A549 (cell line): ENCODE measurements around the gene TNIP3. TPM values are rescaled to one million over a fixed set of nuclear protein-coding genes. Genes with fewer than 3 reads are reported as not detected.

ENCODE experiments used
- ATAC-seq, 2 experiments: fragments of 200-7000 bp in 1 of 2; fragments of >200 bp in 1 of 2; cut with Nextera tagmentation in 1 of 2; cut with Tn5 transposase in 1 of 2; 3 replicates each; pipeline versions ENCODE4 v1.8.0 to v1.9.1; 2018 to 2020; ENCODE audit warnings: mild to moderate bottlenecking in 1 of 2, moderate library complexity in 1 of 2
- CTCF ChIA-PET: fragments of 300-600 bp; sonication (Branson Sonifier 250); formaldehyde crosslinking; extraction: SDS; loops from one replicate; lab custom pipeline; 2021; ENCODE audit warnings: antibody characterized with exemption, inconsistent platforms; lab: Yijun Ruan, JAX
- POLR2A ChIA-PET: fragments of 350-600 bp; formaldehyde crosslinking; extraction: SDS; loops from one replicate; lab custom pipeline; 2021; ENCODE audit warnings: antibody characterized with exemption, inconsistent platforms; lab: Yijun Ruan, JAX
- DNase-seq, 2 experiments: peaks; one replicate each; pipeline versions ENCODE4 v3.0.0 to v3.0.0-alpha.2; 2011 to 2016; ENCODE audit warnings: low read depth in 1 of 2, low spot score in 1 of 2
- FAIRE-seq: peaks from 2 replicates; lab custom pipeline; 2011; peaks lifted over from hg19 to GRCh38; lab: Jason Lieb, UNC
- H3K27ac ChIP-seq, 2 experiments: fragments of >200 bp; sonication (Bioruptor Twin); formaldehyde crosslinking; 3 replicates each; pipeline ENCODE4 v1.5.1; 2016 to 2017
- H3K4me1 ChIP-seq: fragments of >200 bp; sonication (Bioruptor Twin); formaldehyde crosslinking; 3 replicates; pipeline ENCODE4 v1.6.1; 2016
- H3K4me2 ChIP-seq: fragments of >200 bp; sonication (Bioruptor Twin); formaldehyde crosslinking; 3 replicates; pipeline ENCODE4 v1.6.1; 2016
- H3K4me3 ChIP-seq: fragments of >200 bp; sonication (Bioruptor Twin); formaldehyde crosslinking; 3 replicates; pipeline ENCODE4 v1.5.1; 2016
- H3K9me3 ChIP-seq: fragments of >200 bp; sonication (Bioruptor Twin); formaldehyde crosslinking; 3 replicates; pipeline ENCODE4 v1.6.1; 2016
- ATOH8 ChIP-seq: fragments of 250-450 bp; sonication (Bioruptor Pico); IDR thresholded peaks from 2 replicates; pipeline ENCODE4 v1.5.0; 2020; ENCODE audit warnings: low read depth, mild to moderate bottlenecking, moderate library complexity
- BHLHE40 ChIP-seq: IDR thresholded peaks from 2 replicates; pipeline ENCODE4 v1.6.1; 2012; ENCODE audit warnings: low read depth, low read length, inconsistent platforms
- CHD2 ChIP-seq: fragments of 150-350 bp; IDR thresholded peaks from 2 replicates; pipeline ENCODE4 v1.6.1; 2014; ENCODE audit warnings: low read length; ENCODE audit not compliant: partially characterized antibody
- CHD4 ChIP-seq: fragments of 200-600 bp; sonication (generic); IDR thresholded peaks from 2 replicates; pipeline ENCODE4 v1.6.1; 2016; ENCODE audit warnings: antibody characterized with exemption, mild to moderate bottlenecking, borderline replicate concordance
- EHF ChIP-seq: fragments of 250-450 bp; sonication (Bioruptor Pico); IDR thresholded peaks from 2 replicates; pipeline ENCODE4 v1.5.0; 2020; ENCODE audit warnings: mild to moderate bottlenecking
- EHMT2 ChIP-seq: fragments of 200-600 bp; sonication (generic); IDR thresholded peaks from 2 replicates; pipeline ENCODE4 v1.6.1; 2016; ENCODE audit warnings: antibody characterized with exemption, low read depth, mild to moderate bottlenecking, moderate library complexity
- ESRRA ChIP-seq: fragments of 150-350 bp; IDR thresholded peaks from 2 replicates; pipeline ENCODE4 v1.6.1; 2014; ENCODE audit warnings: mild to moderate bottlenecking, low read length, borderline replicate concordance
- FOSL2 ChIP-seq, 2 experiments: fragments of 450-650 bp in 1 of 2; fragments of >200 bp in 1 of 2; sonication (Bioruptor Twin) in 1 of 2; formaldehyde crosslinking; IDR thresholded peaks; 2 replicates each; pipeline versions ENCODE4 v1.5.0 to v1.6.1; 2016 to 2020; ENCODE audit warnings: mild to moderate bottlenecking in 1 of 2, moderate library complexity in 1 of 2
- HES2 ChIP-seq: fragments of >200 bp; sonication (Bioruptor Twin); formaldehyde crosslinking; IDR thresholded peaks from 2 replicates; pipeline ENCODE4 v1.6.1; 2016
- HEYL ChIP-seq: fragments of 250-450 bp; sonication (Bioruptor Pico); IDR thresholded peaks from 2 replicates; pipeline ENCODE4 v1.8.0; 2021; ENCODE audit warnings: mild to moderate bottlenecking, moderate library complexity
- HOXA7 ChIP-seq: fragments of 250-450 bp; sonication (Bioruptor Pico); IDR thresholded peaks from 2 replicates; pipeline ENCODE4 v1.5.0; 2020; ENCODE audit warnings: mild to moderate bottlenecking, moderate library complexity
- HOXB5 ChIP-seq: fragments of 250-450 bp; sonication (Bioruptor Pico); IDR thresholded peaks from 2 replicates; pipeline ENCODE4 v1.5.0; 2020; ENCODE audit warnings: mild to moderate bottlenecking, moderate library complexity
- KDM1A ChIP-seq: fragments of 200-600 bp; sonication (generic); IDR thresholded peaks from 2 replicates; pipeline ENCODE4 v1.6.1; 2016; ENCODE audit warnings: low read depth, mild to moderate bottlenecking
- KDM5A ChIP-seq: fragments of 200-600 bp; sonication (generic); IDR thresholded peaks from 2 replicates; pipeline ENCODE4 v1.6.1; 2016; ENCODE audit warnings: antibody characterized with exemption, mild to moderate bottlenecking
- MAFK ChIP-seq: fragments of 450-650 bp; IDR thresholded peaks from 2 replicates; pipeline ENCODE4 v1.6.1; 2014; ENCODE audit not compliant: partially characterized antibody
- NR3C1 ChIP-seq: fragments of >200 bp; sonication (Bioruptor Twin); formaldehyde crosslinking; IDR thresholded peaks from 3 replicates; pipeline ENCODE4 v1.6.1; 2017
- PHF8 ChIP-seq: fragments of 200-600 bp; sonication (generic); IDR thresholded peaks from 2 replicates; pipeline ENCODE4 v1.6.1; 2016; ENCODE audit warnings: low read depth, mild to moderate bottlenecking, antibody characterized with exemption, moderate library complexity, borderline replicate concordance
- POLR2AphosphoS2 ChIP-seq: conservative IDR thresholded peaks from 2 replicates; pipeline ENCODE4 v1.6.1; 2012; ENCODE audit warnings: low read length, improper control_type of control experiment, inconsistent platforms
- RFX5 ChIP-seq: fragments of 450-650 bp; IDR thresholded peaks from 2 replicates; pipeline ENCODE4 v1.7.1; 2014; ENCODE audit warnings: antibody characterized with exemption, mild to moderate bottlenecking, moderate library complexity
- SREBF2 ChIP-seq: fragments of 450-650 bp; IDR thresholded peaks from 2 replicates; pipeline ENCODE4 v1.6.1; 2014; ENCODE audit warnings: mild to moderate bottlenecking, moderate library complexity
- TFCP2L1 ChIP-seq: fragments of 250-450 bp; sonication (Bioruptor Pico); IDR thresholded peaks from 2 replicates; pipeline ENCODE4 v1.5.0; 2021; ENCODE audit warnings: mild to moderate bottlenecking
- USF2 ChIP-seq: fragments of 450-650 bp; IDR thresholded peaks from 2 replicates; pipeline ENCODE4 v1.6.1; 2014; ENCODE audit warnings: antibody characterized with exemption
- ZC3H11A ChIP-seq: fragments of 450-650 bp; IDR thresholded peaks from 2 replicates; pipeline ENCODE4 v1.6.1; 2014; ENCODE audit warnings: antibody characterized with exemption, mild to moderate bottlenecking
- ZFP36 ChIP-seq: fragments of 450-650 bp; IDR thresholded peaks from 2 replicates; pipeline ENCODE4 v1.6.1; 2014; ENCODE audit warnings: borderline replicate concordance; ENCODE audit not compliant: partially characterized antibody
- ZNF302 ChIP-seq: fragments of 250-450 bp; sonication (Bioruptor Pico); IDR thresholded peaks from 2 replicates; pipeline ENCODE4 v1.9.0; 2021; ENCODE audit warnings: inconsistent platforms, mild to moderate bottlenecking, moderate library complexity
- ZSCAN20 ChIP-seq: fragments of 250-450 bp; sonication (Bioruptor Pico); IDR thresholded peaks from 2 replicates; pipeline ENCODE4 v1.8.0; 2022; ENCODE audit warnings: mild to moderate bottlenecking, moderate library complexity
- WGBS: methylation state at CpG from one replicate; pipeline ENCODE4 v1.1.6; 2017; ENCODE audit errors: missing lambda C conversion rate; 5-methylcytosine and 5-hydroxymethylcytosine counted together
- polyA plus RNA-seq, 4 experiments: library from polyadenylated mRNA; depleted of rRNA in 3 of 4; stranded (reverse); fragments of >200 nt; fragmentation: RNase III in 1 of 4; extraction: RNeasy Plus Mini Kit Qiagen cat#74134 plus additional on column Dnase treatment in 1 of 4; gene quantifications; 2 replicates in 3 of 4; 3 replicates in 1 of 4; pipeline ENCODE4 v1.2.3, GENCODE V29; 2011 to 2017
- TF ChIP-seq, protein P1 (sequence below): IDR thresholded peaks from 2 replicates; pipeline ENCODE4 v1.6.1; 2012
- TF ChIP-seq, protein P2 (sequence below): IDR thresholded peaks from 2 replicates; pipeline ENCODE4 v1.6.1; 2012

Gene TNIP3
- polyA plus RNA-seq, 2 of the 4 experiments (the other 2 are of a cell fraction), result 0.46 to 0.58 TPM

DNA sequence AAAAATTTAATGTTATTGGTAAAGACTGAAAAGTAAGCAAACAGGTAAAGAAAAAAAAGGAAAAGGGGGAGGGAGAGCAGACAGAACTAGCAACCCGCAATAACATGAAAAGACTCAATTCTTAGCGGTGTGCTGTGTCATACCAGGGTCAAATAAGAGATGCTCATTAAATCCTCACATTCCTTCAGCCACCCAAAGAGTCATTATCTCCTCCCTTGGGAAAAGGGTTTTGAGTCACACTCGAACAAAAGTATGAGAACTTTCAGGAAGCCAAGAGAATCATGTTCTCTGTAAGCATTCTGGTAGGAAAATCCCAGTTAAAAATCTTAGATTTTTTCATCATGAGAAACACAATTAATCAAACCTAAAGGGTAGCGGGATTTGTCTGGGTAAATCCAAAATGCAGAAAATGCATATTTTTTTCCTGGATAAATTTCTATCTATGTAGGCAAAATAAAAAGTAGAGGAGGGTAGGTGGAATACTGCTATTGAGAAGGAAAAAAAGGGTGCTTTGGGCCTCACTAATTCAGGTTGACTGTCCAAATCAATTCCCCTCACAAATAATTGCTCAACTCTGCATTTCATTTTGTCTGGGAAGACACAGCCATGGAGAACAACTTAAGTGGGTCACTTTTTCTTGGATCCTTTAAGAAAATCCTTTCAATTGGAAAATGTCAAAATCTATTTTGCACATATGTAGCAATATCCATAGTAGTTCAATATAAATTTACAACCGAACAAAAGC, 23.2 kb downstream of the TNIP3 start:
- no peak for DNase-seq
- CTCF ChIA-PET, result no interaction called here
- Histone ChIP-seq H3K4me3 (no peak overlapping the region), H3K4me1 (no peaks in the 10 kb centered on the region), H3K4me2 (no peak overlapping the region), H3K9me3 (no peaks in the 10 kb centered on the region), H3K27ac (no peak overlapping the region)
- no peak for ATAC-seq
- 74% methylated on average over 5 of the region's 5 CpGs for WGBS
- POLR2A ChIA-PET, result no interaction called here
- FAIRE-seq, result no peak
- TF ChIP-seq HES2 (no peak), HOXB5 (CRISPR knock-in tag) (no peak), BHLHE40 (no peak), EHF (CRISPR knock-in tag) (no peak), CHD4 (no peak), EHMT2 (no peak), ESRRA (no peak), MAFK (no peak), SREBF2 (no peak), ZSCAN20 (no peak), ZC3H11A (no peak), ZFP36 (no peak), ZNF302 (CRISPR knock-in tag) (no peak), USF2 (no peak), KDM1A (no peak), TFCP2L1 (CRISPR knock-in tag) (no peak)

DNA sequence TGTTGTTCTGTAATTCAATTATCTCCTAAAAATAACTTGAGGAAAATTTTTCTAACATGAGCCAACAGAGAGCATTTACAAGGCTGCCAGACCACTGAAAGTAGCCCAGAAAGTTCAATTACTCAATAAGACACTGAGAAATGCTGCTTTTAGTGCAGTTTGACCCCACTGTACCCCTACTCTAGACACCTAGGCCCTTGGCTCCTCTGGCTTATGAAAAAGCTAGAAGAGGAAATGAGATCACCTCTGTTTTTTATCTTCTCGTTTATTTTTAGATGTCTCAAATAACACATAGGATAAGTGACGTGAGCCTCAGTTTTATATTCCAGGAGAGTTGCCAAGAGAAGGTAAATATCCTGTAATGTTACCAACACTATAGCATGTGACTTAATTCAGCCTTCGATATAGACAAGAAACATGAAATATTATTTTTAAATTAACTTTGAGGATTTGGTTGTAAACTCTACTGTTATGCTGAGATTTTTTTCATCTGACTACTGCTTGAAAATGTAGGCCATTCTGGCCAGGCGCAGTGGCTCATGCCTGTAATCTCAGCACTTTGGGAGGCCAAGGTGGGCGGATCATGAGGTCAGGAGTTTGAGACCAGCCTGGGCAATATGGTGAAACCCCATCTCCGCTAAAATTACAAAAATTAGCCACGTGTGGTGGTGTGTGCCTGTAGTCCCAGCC, 24.4 kb downstream of the TNIP3 start:
- TF ChIP-seq, protein P1, sequence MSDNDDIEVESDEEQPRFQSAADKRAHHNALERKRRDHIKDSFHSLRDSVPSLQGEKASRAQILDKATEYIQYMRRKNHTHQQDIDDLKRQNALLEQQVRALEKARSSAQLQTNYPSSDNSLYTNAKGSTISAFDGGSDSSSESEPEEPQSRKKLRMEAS, result no peak
- TF ChIP-seq, protein P2, sequence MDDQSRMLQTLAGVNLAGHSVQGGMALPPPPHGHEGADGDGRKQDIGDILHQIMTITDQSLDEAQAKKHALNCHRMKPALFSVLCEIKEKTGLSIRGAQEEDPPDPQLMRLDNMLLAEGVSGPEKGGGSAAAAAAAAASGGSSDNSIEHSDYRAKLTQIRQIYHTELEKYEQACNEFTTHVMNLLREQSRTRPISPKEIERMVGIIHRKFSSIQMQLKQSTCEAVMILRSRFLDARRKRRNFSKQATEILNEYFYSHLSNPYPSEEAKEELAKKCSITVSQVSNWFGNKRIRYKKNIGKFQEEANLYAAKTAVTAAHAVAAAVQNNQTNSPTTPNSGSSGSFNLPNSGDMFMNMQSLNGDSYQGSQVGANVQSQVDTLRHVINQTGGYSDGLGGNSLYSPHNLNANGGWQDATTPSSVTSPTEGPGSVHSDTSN, result no peak
- no peak for TF ChIP-seq ZSCAN20
- Histone ChIP-seq H3K4me3 (no peak overlapping the region), H3K4me2 (no peak overlapping the region), H3K27ac (no peak overlapping the region), H3K4me1 (no peaks in the 10 kb centered on the region), H3K9me3 (no peaks in the 10 kb centered on the region)
- FAIRE-seq (no peak), DNase-seq (no peak), ATAC-seq (no peak)
- POLR2A ChIA-PET, result no interaction called here
- CTCF ChIA-PET, result no interaction called here
- 69% methylated on average over 7 of the region's 7 CpGs for WGBS

DNA sequence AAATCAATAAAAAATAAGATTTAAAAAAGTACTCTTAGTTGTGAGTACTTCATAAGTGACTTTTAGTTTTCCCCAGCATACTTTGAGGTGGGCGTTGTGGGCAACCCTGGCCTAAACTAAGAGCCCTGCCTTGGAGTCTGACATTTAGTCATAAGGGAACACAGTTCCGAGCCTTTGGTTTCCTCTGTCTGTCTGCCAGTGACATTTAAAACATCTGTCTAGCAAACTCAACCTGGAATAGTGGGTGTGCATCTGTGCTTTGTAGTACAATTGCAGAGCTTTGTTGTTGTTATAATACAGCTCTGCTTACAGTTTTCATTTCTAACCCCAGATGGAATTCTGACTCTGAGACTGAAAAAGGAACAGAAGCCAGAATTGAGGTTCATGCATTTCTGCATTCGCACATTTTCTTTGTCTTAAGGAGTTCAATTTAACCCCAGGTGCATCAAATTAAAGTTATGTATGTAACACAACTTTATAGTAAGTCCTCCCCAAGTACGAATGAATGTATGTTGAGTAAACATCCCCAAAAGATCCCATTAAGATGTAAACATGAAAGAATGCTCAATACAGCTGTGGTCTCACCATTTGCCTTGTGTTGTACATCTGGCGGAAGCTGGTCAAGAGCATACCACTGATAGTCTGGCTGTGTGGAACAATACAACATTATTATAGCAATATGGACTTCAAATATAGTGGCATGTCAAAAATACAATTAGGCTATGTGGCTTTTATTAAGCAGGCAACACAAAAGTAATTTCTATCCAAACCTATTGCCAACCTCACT, 25.9 kb downstream of the TNIP3 start:
- H3K27ac ChIP-seq, result no peak overlapping the region
- no peaks in the 10 kb centered on the region for H3K9me3 ChIP-seq
- ChIA-PET CTCF (no interaction called here), POLR2A (no interaction called here)
- WGBS, result 81% methylated on average over 5 of the region's 5 CpGs
- TF ChIP-seq HOXA7 (CRISPR knock-in tag), result no peak
- no peak for TF ChIP-seq POLR2AphosphoS2
- no peak for TF ChIP-seq PHF8
- TF ChIP-seq NR3C1, result no peak
- no peak for TF ChIP-seq KDM5A
- TF ChIP-seq ESRRA, result no peak
- TF ChIP-seq SREBF2, result no peak
- TF ChIP-seq FOSL2 (IDR thresholded peaks at IDR 0.05), result no peak
- no peak for TF ChIP-seq FOSL2 (CRISPR knock-in tag; IDR thresholded peaks at IDR 0.05)
- TF ChIP-seq ZNF302 (CRISPR knock-in tag), result no peak
- no peak for TF ChIP-seq RFX5
- TF ChIP-seq HEYL (CRISPR knock-in tag), result no peak
- TF ChIP-seq CHD2, result no peak
- TF ChIP-seq MAFK, result no peak
- TF ChIP-seq, protein P1, result no peak
- TF ChIP-seq ZC3H11A, result no peak
- TF ChIP-seq KDM1A, result no peak
- no peak for TF ChIP-seq ATOH8 (CRISPR knock-in tag)
- no peak for TF ChIP-seq ZFP36
- TF ChIP-seq, all 56 proteins: peak for 0
- Histone ChIP-seq H3K4me3 (no peak overlapping the region), H3K4me1 (no peaks in the 10 kb centered on the region), H3K4me2 (no peak overlapping the region)
- no peak for DNase-seq
- FAIRE-seq, result no peak
- ATAC-seq, result no peak
